ENCODE measurements around the gene SMIM8. TPM values are rescaled to one million over a fixed set of nuclear protein-coding genes. Genes with fewer than 3 reads are reported as not detected.
"Not testable (repeated sequence)": the region's sequence is repeated elsewhere in the genome, so short reads cannot be mapped to it uniquely, and the experiment has no call there.

The SMIM8 gene
- polyA plus RNA-seq, 1 donor from 2014 or later = 30.6 TPM

DNA sequence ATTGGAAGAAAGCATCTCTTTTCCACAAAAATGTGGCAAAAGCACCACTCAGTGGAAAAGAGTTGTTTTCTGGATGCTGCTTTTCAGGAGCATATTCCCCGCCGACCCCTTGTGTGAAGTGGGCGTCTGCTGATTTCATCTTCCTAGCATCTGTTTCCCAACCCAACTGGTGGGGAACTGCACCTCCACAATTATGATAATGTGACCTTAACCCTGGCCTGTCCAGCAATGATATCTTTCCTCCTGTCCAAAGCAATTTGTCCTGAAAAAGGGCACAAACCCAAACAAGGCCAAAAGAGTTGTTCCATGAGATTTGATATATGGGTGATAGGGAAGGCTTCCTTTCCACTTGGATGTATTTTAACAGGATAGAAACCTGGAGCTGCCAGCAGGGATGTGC is 7.3 kb upstream of the SMIM8 start:
- TF ChIP-seq, protein P1, sequence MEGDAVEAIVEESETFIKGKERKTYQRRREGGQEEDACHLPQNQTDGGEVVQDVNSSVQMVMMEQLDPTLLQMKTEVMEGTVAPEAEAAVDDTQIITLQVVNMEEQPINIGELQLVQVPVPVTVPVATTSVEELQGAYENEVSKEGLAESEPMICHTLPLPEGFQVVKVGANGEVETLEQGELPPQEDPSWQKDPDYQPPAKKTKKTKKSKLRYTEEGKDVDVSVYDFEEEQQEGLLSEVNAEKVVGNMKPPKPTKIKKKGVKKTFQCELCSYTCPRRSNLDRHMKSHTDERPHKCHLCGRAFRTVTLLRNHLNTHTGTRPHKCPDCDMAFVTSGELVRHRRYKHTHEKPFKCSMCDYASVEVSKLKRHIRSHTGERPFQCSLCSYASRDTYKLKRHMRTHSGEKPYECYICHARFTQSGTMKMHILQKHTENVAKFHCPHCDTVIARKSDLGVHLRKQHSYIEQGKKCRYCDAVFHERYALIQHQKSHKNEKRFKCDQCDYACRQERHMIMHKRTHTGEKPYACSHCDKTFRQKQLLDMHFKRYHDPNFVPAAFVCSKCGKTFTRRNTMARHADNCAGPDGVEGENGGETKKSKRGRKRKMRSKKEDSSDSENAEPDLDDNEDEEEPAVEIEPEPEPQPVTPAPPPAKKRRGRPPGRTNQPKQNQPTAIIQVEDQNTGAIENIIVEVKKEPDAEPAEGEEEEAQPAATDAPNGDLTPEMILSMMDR (IDR thresholded peaks at IDR 0.05; ENCODE audit: poor library complexity, severe bottlenecking) = no peak
- TF ChIP-seq RAD21 (conservative IDR thresholded peaks at IDR 0.05) = no peak
- no peak for TF ChIP-seq POLR2AphosphoS5 (IDR thresholded peaks at IDR 0.05)
- no peak for TF ChIP-seq TAF1 (IDR thresholded peaks at IDR 0.05; ENCODE audit: low read depth)
- TF ChIP-seq EP300 (conservative IDR thresholded peaks at IDR 0.05; ENCODE audit: poor library complexity, severe bottlenecking) = no peak
- TF ChIP-seq SMC3 (conservative IDR thresholded peaks at IDR 0.05; ENCODE audit: poor library complexity) = no peak
- Histone ChIP-seq H3F3A (ENCODE audit: insufficient read depth, low read length, poor library complexity, severe bottlenecking) (no peaks in the 10 kb centered on the region), H2AFZ (ENCODE audit: low read depth, low read length) (no peak overlapping the region), H3K9me3 (ENCODE audit: low read length) (no peaks in the 10 kb centered on the region), H3K27me3 (ENCODE audit: insufficient read depth, low read depth, low read length) (no peaks in the 10 kb centered on the region), H3K36me3 (ENCODE audit: insufficient read depth, low read length) (no peaks in the 10 kb centered on the region), H4K20me1 (ENCODE audit: insufficient read depth) (no peaks in the 10 kb centered on the region), H3K4me3 (ENCODE audit: low read length) (no peak overlapping the region), H3K27ac (ENCODE audit: low read length) (no peak overlapping the region), H3K9me2 (ENCODE audit: insufficient read depth, low read length) (no peaks in the 10 kb centered on the region), H3K9ac (ENCODE audit: low read length) (no peak overlapping the region), H3K79me2 (replicated peaks; ENCODE audit: insufficient read depth, low read length) (no peaks in the 10 kb centered on the region), H3K4me2 (ENCODE audit: low read length) (no peak overlapping the region)

DNA sequence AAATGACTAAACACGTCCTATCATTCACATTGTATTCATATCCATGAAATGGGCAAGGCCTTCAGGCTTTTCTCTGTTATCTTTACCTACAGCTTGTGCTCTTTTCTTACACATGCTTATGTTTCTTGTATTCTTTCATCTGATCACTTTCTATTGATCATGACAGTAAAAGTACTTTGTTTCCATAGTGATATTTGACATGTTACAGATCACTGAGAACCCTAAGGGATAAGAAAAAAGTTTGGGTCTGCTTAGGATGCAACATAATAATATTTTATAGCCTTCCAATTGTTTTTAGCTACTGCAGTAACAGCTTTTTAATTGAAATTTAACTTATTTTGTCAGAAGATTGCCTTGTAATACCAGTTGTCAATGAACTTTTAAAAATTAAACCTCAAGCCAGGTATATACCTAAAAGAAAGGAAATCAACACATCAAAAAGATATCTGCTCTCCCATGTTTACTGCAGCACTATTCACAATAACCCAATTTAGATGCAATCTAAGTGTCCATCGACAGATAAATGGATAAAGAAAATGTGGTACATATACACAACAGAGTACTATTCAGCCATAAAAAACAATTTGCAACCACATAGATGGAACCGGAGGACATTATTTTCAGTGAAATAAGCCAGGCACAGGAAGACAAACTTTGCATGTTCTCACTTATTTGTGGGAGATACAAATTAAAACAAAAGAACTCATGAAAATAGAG is 3.0 kb upstream of the SMIM8 start:
- no peaks in the 10 kb centered on the region for H3K27me3 ChIP-seq (ENCODE audit: insufficient read depth, low read depth, low read length)
- no peaks in the 10 kb centered on the region for H4K20me1 ChIP-seq (ENCODE audit: insufficient read depth)
- no peak overlapping the region for H3K4me2 ChIP-seq (ENCODE audit: low read length)
- no peaks in the 10 kb centered on the region for H3K9me2 ChIP-seq (ENCODE audit: insufficient read depth, low read length)
- H3K27ac ChIP-seq (ENCODE audit: low read length) = no peak overlapping the region
- no peak overlapping the region for H2AFZ ChIP-seq (ENCODE audit: low read depth, low read length)
- no peaks in the 10 kb centered on the region for H3K9me3 ChIP-seq (ENCODE audit: low read length)
- H3K79me2 ChIP-seq (replicated peaks; ENCODE audit: insufficient read depth, low read length) = peaks cover 8% of the 10 kb centered on the region
- no peak for TF ChIP-seq POLR2AphosphoS5 (IDR thresholded peaks at IDR 0.05)
- TF ChIP-seq MXI1 (conservative IDR thresholded peaks at IDR 0.05; ENCODE audit: poor library complexity, severe bottlenecking) = no peak
- TF ChIP-seq RAD21 (conservative IDR thresholded peaks at IDR 0.05) = no peak
- TF ChIP-seq SMC3 (conservative IDR thresholded peaks at IDR 0.05; ENCODE audit: poor library complexity) = no peak
- no peak for TF ChIP-seq EP300 (conservative IDR thresholded peaks at IDR 0.05; ENCODE audit: poor library complexity, severe bottlenecking)
- no peak for TF ChIP-seq TAF1 (IDR thresholded peaks at IDR 0.05; ENCODE audit: low read depth)
- TF ChIP-seq, protein P1 (IDR thresholded peaks at IDR 0.05; ENCODE audit: poor library complexity, severe bottlenecking) = no peak
- TF ChIP-seq, protein P2, sequence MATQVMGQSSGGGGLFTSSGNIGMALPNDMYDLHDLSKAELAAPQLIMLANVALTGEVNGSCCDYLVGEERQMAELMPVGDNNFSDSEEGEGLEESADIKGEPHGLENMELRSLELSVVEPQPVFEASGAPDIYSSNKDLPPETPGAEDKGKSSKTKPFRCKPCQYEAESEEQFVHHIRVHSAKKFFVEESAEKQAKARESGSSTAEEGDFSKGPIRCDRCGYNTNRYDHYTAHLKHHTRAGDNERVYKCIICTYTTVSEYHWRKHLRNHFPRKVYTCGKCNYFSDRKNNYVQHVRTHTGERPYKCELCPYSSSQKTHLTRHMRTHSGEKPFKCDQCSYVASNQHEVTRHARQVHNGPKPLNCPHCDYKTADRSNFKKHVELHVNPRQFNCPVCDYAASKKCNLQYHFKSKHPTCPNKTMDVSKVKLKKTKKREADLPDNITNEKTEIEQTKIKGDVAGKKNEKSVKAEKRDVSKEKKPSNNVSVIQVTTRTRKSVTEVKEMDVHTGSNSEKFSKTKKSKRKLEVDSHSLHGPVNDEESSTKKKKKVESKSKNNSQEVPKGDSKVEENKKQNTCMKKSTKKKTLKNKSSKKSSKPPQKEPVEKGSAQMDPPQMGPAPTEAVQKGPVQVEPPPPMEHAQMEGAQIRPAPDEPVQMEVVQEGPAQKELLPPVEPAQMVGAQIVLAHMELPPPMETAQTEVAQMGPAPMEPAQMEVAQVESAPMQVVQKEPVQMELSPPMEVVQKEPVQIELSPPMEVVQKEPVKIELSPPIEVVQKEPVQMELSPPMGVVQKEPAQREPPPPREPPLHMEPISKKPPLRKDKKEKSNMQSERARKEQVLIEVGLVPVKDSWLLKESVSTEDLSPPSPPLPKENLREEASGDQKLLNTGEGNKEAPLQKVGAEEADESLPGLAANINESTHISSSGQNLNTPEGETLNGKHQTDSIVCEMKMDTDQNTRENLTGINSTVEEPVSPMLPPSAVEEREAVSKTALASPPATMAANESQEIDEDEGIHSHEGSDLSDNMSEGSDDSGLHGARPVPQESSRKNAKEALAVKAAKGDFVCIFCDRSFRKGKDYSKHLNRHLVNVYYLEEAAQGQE (IDR thresholded peaks at IDR 0.05; ENCODE audit: borderline replicate concordance) = no peak
- TF ChIP-seq EZH2 (IDR thresholded peaks at IDR 0.05; ENCODE audit: borderline replicate concordance, insufficient read depth, low read length, poor library complexity, severe bottlenecking) = no peak
- H3K36me3 ChIP-seq (ENCODE audit: insufficient read depth, low read length) = no peaks in the 10 kb centered on the region
- H3K9ac ChIP-seq (ENCODE audit: low read length) = no peak overlapping the region
- H3K4me3 ChIP-seq (ENCODE audit: low read length) = no peak overlapping the region
- H3F3A ChIP-seq (ENCODE audit: insufficient read depth, low read length, poor library complexity, severe bottlenecking) = no peaks in the 10 kb centered on the region

DNA sequence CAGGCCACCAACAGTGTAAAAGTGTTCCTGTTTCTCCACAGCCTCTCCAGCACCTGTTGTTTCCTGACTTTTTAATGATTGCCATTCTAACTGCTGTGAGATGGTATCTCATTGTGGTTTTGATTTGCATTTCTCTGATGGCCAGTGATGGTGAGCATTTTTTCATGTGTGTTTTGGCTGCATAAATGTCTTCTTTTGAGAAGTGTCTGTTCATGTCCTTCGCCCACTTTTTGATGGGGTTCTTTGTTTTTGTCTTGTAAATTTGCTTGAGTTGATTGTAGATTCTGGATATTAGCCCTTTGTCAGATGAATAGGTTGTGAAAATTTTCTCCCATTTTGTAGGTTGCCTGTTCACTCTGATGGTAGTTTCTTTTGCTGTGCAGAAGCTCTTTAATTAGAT is 1.5 kb downstream of the SMIM8 start:
- H4K20me1 ChIP-seq (ENCODE audit: insufficient read depth); H3F3A ChIP-seq (ENCODE audit: insufficient read depth, low read length, poor library complexity, severe bottlenecking); H3K27ac ChIP-seq (ENCODE audit: low read length); H3K4me3 ChIP-seq (ENCODE audit: low read length); H3K9me3 ChIP-seq (ENCODE audit: low read length); H3K4me2 ChIP-seq (ENCODE audit: low read length); H3K9ac ChIP-seq (ENCODE audit: low read length); H3K27me3 ChIP-seq (ENCODE audit: insufficient read depth, low read depth, low read length); H3K79me2 ChIP-seq (replicated peaks; ENCODE audit: insufficient read depth, low read length); H2AFZ ChIP-seq (ENCODE audit: low read depth, low read length); H3K36me3 ChIP-seq (ENCODE audit: insufficient read depth, low read length); H3K9me2 ChIP-seq (ENCODE audit: insufficient read depth, low read length): not testable (repeated sequence)

All from neural cell (in vitro differentiated cells).